ENCODE measurements around the gene ACTN1. TPM values are rescaled to one million over a fixed set of nuclear protein-coding genes. Genes with fewer than 3 reads are reported as not detected.

ACTN1 gene
- total RNA-seq, 3 donors from 2014 or later: 93.7 to 607 (median 128) TPM

DNA sequence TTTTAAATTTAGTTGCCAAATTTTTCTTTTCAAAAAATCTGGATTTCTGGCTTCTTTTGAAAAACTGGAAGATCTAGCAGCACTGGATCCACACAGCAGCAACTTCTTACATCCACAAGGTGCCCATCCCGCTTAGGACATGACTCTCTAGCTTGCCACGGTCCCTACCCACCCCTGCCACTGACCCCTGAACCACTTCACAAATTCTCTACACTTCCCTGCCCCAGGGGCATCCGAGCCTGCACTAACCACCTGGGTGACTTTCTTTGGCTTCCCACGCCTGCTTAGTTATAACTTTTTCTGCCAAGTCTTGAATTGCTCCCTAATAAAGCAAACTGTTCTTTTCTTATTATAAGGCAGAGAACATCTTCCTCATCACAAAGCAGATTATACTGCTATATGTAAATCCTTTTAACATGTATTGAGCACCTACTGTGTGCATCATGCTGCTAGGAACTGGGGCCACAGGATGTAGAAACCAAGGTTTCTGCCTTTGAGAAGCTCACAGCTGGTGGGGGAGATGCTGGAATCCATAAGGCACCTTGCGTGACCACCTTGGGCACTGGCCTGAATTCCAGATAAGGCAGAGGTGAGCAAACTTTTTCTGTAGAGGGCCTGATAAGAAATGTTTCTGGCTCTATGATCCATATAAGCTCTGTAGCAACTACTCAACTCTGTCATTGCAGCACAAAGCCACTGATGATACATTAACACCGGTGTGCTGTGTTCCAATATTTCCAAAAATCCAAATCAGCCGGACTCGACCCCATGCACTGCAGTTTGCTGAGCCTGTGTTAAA lies 59.8 kb downstream of the ACTN1 start:
- Histone ChIP-seq H3K36me3 (ENCODE audit: low read depth) (no peaks in the 10 kb centered on the region), H3K4me1 (ENCODE audit: low read depth) (peaks cover 2% of the 10 kb centered on the region), H3K9me3 (no peaks in the 10 kb centered on the region), H3K4me3 (no peak overlapping the region)
- no peak for TF ChIP-seq CTCF (IDR thresholded peaks at IDR 0.05)
- DNase-seq (no peak), ATAC-seq (no peak)
- intact Hi-C loops (cut with DNase I, micrococcal nuclease): loop anchor here (10.0 kb wide), 2 partner anchors 175 to 185 kb away; no protein-coding TSS in a partner anchor

- ATAC-seq (no peak), DNase-seq (no peak)
- no peak overlapping the region for H3K4me3 ChIP-seq
- intact Hi-C loops (cut with DNase I, micrococcal nuclease): loop anchor here (10.0 kb wide), 2 partner anchors 176 to 186 kb away; no protein-coding TSS in a partner anchor
- H3K9me3 ChIP-seq: no peaks in the 10 kb centered on the region
- peaks cover 2% of the 10 kb centered on the region for H3K4me1 ChIP-seq (ENCODE audit: low read depth)
- H3K36me3 ChIP-seq (ENCODE audit: low read depth): no peaks in the 10 kb centered on the region
- no peak for TF ChIP-seq CTCF (IDR thresholded peaks at IDR 0.05)
Measured at GRCh38 chr14:68918612-68919011, 60.5 kb downstream of the ACTN1 start.

GRCh38 chr14:68916358-68916941 lies 62.7 kb downstream of the ACTN1 start:
- H3K36me3 ChIP-seq (ENCODE audit: low read depth): no peaks in the 10 kb centered on the region
- no peaks in the 10 kb centered on the region for H3K4me1 ChIP-seq (ENCODE audit: low read depth)
- intact Hi-C loops (cut with DNase I, micrococcal nuclease): loop anchor here (10.0 kb wide), 2 partner anchors 178 to 188 kb away; no protein-coding TSS in a partner anchor
- DNase-seq (no peak), ATAC-seq (no peak)
- H3K9me3 ChIP-seq: no peaks in the 10 kb centered on the region
- H3K4me3 ChIP-seq: no peak overlapping the region
- no peak for TF ChIP-seq CTCF (IDR thresholded peaks at IDR 0.05)

DNA sequence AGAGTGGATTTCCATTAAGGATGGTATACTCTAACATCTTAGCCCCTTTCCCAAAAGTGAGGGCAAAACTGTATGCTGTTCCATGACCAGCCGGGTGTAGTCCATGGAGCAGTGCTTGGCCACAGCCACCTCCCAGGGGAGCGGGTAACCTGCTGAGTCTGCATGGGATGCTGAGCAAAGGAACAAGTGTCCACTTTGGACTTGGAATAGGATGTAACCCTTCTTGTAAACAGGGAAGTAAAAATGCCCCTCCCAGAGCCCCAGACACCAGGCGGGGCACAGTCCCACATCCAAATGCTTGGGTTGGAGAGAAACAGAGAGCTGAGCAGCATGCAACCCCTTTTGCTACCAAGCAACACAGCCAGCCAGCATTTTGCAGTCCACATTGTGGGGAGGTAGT lies 65.6 kb downstream of the ACTN1 start:
- TF ChIP-seq CTCF (IDR thresholded peaks at IDR 0.05): no peak
- H3K9me3 ChIP-seq: no peaks in the 10 kb centered on the region
- ATAC-seq (no peak), DNase-seq (no peak)
- H3K36me3 ChIP-seq (ENCODE audit: low read depth): no peaks in the 10 kb centered on the region
- H3K4me1 ChIP-seq (ENCODE audit: low read depth): no peaks in the 10 kb centered on the region
- intact Hi-C loops (cut with DNase I, micrococcal nuclease): loop anchor here (10.0 kb wide), 2 partner anchors 181 to 191 kb away; no protein-coding TSS in a partner anchor
- H3K4me3 ChIP-seq: no peak overlapping the region

DNA sequence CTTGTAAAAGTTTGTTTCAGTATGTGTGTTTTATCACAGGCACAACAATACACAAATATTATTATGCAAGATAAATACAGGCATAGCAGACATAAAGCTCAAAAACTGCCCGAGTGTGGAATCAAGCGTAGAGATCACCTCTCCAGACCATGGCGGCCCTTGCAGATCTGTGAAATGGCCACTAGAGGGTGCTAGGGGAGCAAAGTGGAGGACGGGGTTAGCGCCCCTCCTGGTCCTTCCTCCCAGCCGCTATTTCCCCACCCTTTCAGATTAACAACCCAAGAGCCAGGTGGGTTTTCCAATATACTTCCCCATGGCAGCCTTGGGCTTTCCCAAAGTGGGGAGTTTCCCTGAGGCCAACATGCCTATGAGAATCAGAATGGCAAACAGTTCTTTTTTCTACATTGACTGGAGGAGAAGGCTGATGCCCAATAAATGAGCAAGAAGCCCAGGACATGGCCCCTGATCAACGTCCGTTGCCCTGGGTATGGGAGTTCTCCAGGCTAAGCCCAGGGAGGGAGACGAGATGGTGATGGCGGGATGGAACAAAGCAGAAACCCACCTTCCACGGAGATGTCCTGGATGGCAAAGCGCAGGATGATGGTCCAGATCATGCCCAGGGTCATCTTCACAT lies 67.4 kb downstream of the ACTN1 start:
- DNase-seq: peak in 2 of 3 donors; percentile 74 to 78
- TF ChIP-seq CTCF (IDR thresholded peaks at IDR 0.05): peak; percentile 93
- ATAC-seq: peak; percentile 95
- no peak overlapping the region for H3K4me3 ChIP-seq
- H3K4me1 ChIP-seq (ENCODE audit: low read depth): no peaks in the 10 kb centered on the region
- intact Hi-C loops (cut with DNase I, micrococcal nuclease): loop anchor here (10.0 kb wide), 2 partner anchors 183 to 193 kb away; no protein-coding TSS in a partner anchor
- no peaks in the 10 kb centered on the region for H3K36me3 ChIP-seq (ENCODE audit: low read depth)
- no peaks in the 10 kb centered on the region for H3K9me3 ChIP-seq

Data from mucosa of descending colon (tissue), 3 donors.